ENCODE measurements around the gene THEM5.

Gene THEM5

GRCh38 chr1:151846686-151847237 lies 6.8 kb downstream of the THEM5 start:
- in situ Hi-C loops (cut with HindIII; ENCODE audit: low pct_ligation_motif_present, low pct_unique_long_range_greater_than_20kb, low sequenced_read_pairs): no loop called here
- no peak for DNase-seq

GRCh38 chr1:151846062-151846568 lies 7.4 kb downstream of the THEM5 start:
- DNase-seq: peak; percentile 20
- in situ Hi-C loops (cut with HindIII; ENCODE audit: low pct_ligation_motif_present, low pct_unique_long_range_greater_than_20kb, low sequenced_read_pairs): no loop called here

- in situ Hi-C loops (cut with HindIII; ENCODE audit: low pct_ligation_motif_present, low pct_unique_long_range_greater_than_20kb, low sequenced_read_pairs): no loop called here
- no peak for DNase-seq
These were observed 10.1 kb downstream of the THEM5 start for GRCh38 chr1:151843398-151843797.

DNA sequence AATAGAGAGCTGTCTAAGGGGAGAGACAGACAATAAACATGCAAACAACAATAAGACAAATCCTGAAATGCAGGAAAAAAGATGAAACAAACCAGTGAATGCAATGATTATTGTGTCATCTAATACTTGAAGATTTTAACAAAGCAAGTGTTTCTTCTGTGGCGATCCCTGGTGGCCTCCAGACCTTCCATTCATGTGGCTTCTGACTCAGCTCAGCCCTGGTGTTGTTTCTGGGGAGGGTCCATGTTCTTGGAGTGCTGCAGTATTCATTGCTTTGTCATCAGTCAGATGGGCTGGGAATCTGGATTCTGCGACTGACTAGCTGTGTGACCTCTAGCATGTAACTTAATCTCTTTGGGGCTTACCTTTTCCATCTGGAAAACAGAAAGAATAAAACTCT lies 12.4 kb downstream of the THEM5 start:
- DNase-seq: peak; percentile 15

DNA sequence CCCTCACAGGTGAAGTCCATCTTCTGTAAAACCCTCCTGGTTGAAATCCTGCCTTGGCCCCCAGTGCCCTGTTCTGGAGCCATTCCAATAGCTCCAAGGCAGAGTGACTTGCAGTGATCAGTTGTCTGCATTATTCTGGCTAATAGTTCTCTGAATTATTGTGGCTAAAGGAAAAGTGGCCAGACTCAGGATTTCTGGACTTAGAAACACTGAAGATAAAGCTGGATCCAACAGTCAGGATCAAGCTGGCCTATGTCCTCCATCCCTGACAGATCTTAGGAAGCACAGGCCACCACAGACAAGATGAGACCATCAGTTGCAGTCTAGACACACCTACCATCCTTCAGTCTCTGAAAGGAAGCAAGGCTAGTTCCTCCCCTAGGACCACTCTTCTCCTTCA lies 13.1 kb downstream of the THEM5 start:
- in situ Hi-C loops (cut with HindIII; ENCODE audit: low pct_ligation_motif_present, low pct_unique_long_range_greater_than_20kb, low sequenced_read_pairs): no loop called here
- no peak for DNase-seq

More for the DNA sequence above, 12.4 kb downstream of the THEM5 start:
- in situ Hi-C loops (cut with HindIII; ENCODE audit: low pct_ligation_motif_present, low pct_unique_long_range_greater_than_20kb, low sequenced_read_pairs): no loop called here

GRCh38 chr1:151839457-151840403 lies 13.8 kb downstream of the THEM5 start, which contains the start of gene C2CD4D:
Gene C2CD4D (minus strand): TSS chr1:151839820. CDS start chr1:151838989, 831 bp downstream.
- in situ Hi-C loops (cut with HindIII; ENCODE audit: low pct_ligation_motif_present, low pct_unique_long_range_greater_than_20kb, low sequenced_read_pairs): no loop called here
- DNase-seq: peak; percentile 24

- in situ Hi-C loops (cut with HindIII; ENCODE audit: low pct_ligation_motif_present, low pct_unique_long_range_greater_than_20kb, low sequenced_read_pairs): no loop called here
- no peak for DNase-seq
These were observed 14.5 kb downstream of the THEM5 start for GRCh38 chr1:151839082-151839412.

DNA sequence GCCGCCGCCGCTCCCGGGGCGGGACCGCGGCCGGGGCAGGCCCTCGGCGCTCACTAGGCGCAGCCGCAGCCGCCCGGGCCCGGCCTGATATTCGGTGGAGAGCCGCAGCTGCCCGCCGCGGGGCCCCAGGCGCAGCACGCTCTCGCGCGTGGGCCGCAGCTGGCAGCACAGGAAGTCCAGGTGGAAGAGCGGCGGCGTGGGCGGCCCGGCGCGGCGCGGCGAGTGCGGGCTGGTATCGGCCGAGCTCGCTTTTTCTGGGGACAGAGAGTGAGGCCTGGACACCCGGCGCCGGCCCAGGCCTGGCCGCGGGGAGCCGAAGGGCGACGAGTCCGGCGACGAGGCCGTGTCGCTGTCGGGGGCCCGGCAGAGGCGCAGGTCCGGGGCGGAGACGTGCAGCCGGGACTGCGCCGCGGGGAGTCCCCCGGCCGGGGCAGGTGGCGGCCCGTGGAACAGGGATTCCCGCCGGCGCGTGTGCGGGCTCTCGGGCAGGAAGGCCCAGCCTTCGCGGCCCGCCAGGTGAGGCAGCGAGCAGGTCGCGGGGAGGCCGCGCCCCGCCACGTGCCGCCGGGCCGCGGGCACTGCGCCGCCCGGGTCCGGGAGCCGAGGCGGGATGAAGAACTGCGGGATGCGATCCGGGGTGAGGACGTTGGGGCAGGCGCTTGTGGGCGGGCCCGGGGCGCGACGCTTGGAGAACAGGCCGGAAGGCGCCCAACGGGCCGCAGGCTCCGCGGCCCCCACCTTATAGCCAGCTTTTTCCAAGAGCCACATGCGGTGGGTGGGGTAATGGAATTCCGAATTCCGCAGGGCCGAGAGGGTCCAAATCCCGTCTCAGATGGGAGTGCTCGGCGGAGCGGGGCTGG lies 15.1 kb downstream of the THEM5 start:
- no peak for DNase-seq

DNA sequence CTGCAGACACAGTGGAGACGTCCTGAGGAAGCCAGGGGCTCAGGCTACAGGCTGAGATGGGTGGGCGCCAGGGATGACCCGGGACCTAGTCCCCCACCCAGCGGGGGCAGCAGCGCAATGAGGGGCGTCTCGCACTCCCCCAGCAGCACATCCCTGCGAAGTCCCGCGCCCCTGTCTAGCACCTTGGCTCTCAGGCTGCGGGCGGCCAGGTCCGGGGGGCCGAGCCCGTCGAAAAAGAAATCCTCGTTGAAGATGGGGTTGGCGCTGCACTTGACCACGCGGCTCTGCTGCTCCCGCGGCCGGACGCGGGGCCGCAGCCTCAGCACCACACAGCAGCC lies 15.7 kb downstream of the THEM5 start:
- in situ Hi-C loops (cut with HindIII; ENCODE audit: low pct_ligation_motif_present, low pct_unique_long_range_greater_than_20kb, low sequenced_read_pairs): no loop called here
- no peak for DNase-seq

More for the DNA sequence above, 15.1 kb downstream of the THEM5 start:
- in situ Hi-C loops (cut with HindIII; ENCODE audit: low pct_ligation_motif_present, low pct_unique_long_range_greater_than_20kb, low sequenced_read_pairs): no loop called here

DNA sequence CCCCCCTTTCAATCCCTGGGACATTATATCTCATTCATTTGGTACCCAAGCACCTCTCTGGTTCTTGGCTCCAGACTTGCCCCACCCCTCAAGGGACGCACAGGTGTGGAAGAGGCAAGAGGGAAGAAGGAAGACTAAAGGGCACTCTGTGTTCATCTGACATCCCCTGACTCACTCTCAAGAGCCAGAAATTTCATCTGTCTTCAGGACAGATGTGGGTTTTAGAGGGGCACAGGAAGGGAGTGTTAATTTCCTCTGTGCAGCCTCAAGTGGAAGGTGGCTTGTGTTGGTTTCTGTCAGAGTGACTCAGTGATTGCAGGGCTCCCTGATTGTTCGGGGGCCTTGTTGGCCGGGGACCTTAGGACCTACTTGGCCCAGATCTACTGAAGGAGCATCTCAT lies 16.3 kb downstream of the THEM5 start:
- in situ Hi-C loops (cut with HindIII; ENCODE audit: low pct_ligation_motif_present, low pct_unique_long_range_greater_than_20kb, low sequenced_read_pairs): no loop called here
- DNase-seq: no peak

DNA sequence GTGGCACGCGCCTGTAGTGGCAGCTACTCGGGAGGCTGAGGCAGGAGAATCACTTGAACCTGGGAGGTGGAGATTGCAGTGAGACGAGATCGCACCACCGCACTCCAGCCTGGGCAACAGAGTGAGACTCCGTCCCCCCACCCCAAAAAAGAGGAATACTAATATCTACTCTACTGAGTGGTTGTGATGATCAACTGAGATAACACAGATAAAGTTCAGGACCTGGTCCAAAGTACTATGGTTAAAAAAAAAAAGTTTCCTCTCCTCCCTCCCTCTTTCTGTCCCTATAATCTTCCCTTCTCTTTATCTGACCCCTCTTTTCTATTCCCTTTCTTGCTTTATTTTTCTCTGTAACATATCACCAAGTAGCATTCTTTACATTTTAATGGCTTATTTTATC lies 17.9 kb downstream of the THEM5 start:
- no peak for DNase-seq
- in situ Hi-C loops (cut with HindIII; ENCODE audit: low pct_ligation_motif_present, low pct_unique_long_range_greater_than_20kb, low sequenced_read_pairs): no loop called here

GRCh38 chr1:151834239-151834638 lies 19.3 kb downstream of the THEM5 start:
- in situ Hi-C loops (cut with HindIII; ENCODE audit: low pct_ligation_motif_present, low pct_unique_long_range_greater_than_20kb, low sequenced_read_pairs): no loop called here
- DNase-seq: no peak

- no peak for DNase-seq
- in situ Hi-C loops (cut with HindIII; ENCODE audit: low pct_ligation_motif_present, low pct_unique_long_range_greater_than_20kb, low sequenced_read_pairs): no loop called here
These were observed 20.2 kb downstream of the THEM5 start for GRCh38 chr1:151833172-151833900.

- no peak for DNase-seq
- in situ Hi-C loops (cut with HindIII; ENCODE audit: low pct_ligation_motif_present, low pct_unique_long_range_greater_than_20kb, low sequenced_read_pairs): no loop called here
These were observed 21.1 kb downstream of the THEM5 start for GRCh38 chr1:151832318-151832980.

DNA sequence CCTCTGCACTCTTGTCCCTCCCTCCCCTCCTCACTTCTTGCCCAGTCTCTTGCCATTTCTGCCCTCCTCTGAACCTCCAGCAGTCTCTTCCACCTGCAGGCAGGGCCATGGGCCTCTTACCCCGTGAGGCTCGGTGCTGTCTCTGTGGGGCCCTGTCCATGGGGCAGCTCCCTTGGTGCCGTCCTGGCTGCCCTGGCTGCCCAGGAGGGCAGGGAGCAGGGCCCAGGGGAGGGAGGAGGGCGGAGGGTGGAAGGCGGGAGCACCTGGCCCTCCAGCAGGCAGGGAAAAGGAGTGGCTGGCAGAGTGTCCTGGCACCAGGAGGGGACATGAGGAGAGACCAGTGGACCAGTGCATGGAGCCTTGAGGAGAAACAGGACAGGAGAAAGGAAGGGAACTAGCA lies 21.9 kb downstream of the THEM5 start, which contains the start of gene RORC:
Gene RORC (minus strand): TSS at position 198 of the 400 bp plus-strand sequence. CDS start 38 bp downstream, at position 160.
- in situ Hi-C loops (cut with HindIII; ENCODE audit: low pct_ligation_motif_present, low pct_unique_long_range_greater_than_20kb, low sequenced_read_pairs): no loop called here
- no peak for DNase-seq

GRCh38 chr1:151831256-151831591 lies 22.3 kb downstream of the THEM5 start:
- no peak for DNase-seq
- in situ Hi-C loops (cut with HindIII; ENCODE audit: low pct_ligation_motif_present, low pct_unique_long_range_greater_than_20kb, low sequenced_read_pairs): no loop called here

DNA sequence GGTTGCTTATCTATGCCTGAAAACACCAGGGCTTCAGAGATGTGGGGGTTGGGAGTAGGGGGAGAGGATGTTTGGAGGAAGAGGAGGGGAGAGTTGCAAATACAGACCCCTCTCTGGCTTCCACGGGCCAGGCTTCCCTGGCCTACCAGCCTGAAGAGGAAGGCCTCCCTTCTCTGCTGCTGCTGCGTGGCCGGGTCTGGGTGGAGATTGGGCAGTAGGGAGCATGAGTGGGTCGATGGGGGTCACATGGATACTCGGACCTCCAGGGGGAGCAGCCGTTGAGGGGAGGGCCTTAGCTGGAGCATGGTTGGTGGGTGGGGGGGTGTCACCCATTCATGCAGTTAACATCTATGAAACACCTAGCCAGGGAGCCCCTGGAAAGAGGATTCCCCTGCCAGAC lies 23.5 kb downstream of the THEM5 start:
- DNase-seq: no peak
- in situ Hi-C loops (cut with HindIII; ENCODE audit: low pct_ligation_motif_present, low pct_unique_long_range_greater_than_20kb, low sequenced_read_pairs): no loop called here

All from ACHN (cell line).